Smooth muscle cell (in vitro differentiated cells): ENCODE data around the gene CD84. TPM values are rescaled to one million over a fixed set of nuclear protein-coding genes. Genes with fewer than 3 reads are reported as not detected.
"Not testable (repeated sequence)": the region's sequence is repeated elsewhere in the genome, so short reads cannot be mapped to it uniquely, and the experiment has no call there.

Experiments used
- DNase-seq: peaks from one replicate; lab custom pipeline; 2025; ENCODE audit not compliant: unreplicated experiment; lab: John Stamatoyannopoulos, UW
- H2AFZ ChIP-seq: fragments of 200-600 bp; sonication (generic); 2 replicates; pipeline ENCODE4 v1.6.0; 2016; ENCODE audit warnings: antibody characterized with exemption, low read depth, mild to moderate bottlenecking
- H3F3A ChIP-seq: fragments of 200-600 bp; sonication (generic); 2 replicates; pipeline ENCODE4 v1.6.0; 2017; ENCODE audit warnings: antibody characterized with exemption, low read depth
- H3K27ac ChIP-seq: fragments of 200-600 bp; sonication (generic); 2 replicates; pipeline ENCODE4 v1.5.1; 2016; ENCODE audit warnings: low read depth, mild to moderate bottlenecking
- H3K27me3 ChIP-seq: fragments of 200-600 bp; sonication (generic); 2 replicates; pipeline ENCODE4 v1.6.1; 2016; ENCODE audit warnings: low read depth, mild to moderate bottlenecking
- H3K36me3 ChIP-seq: fragments of 200-600 bp; sonication (generic); 2 replicates; pipeline ENCODE4 v1.5.1; 2016; ENCODE audit warnings: low read depth
- H3K4me1 ChIP-seq: fragments of 200-600 bp; sonication (generic); 2 replicates; pipeline ENCODE4 v1.5.1; 2016; ENCODE audit warnings: low read depth
- H3K4me2 ChIP-seq: fragments of 200-600 bp; sonication (generic); 2 replicates; pipeline ENCODE4 v1.6.0; 2016; ENCODE audit warnings: mild to moderate bottlenecking
- H3K4me3 ChIP-seq: fragments of 200-600 bp; sonication (generic); 2 replicates; pipeline ENCODE4 v1.5.1; 2016; ENCODE audit warnings: mild to moderate bottlenecking
- H3K79me2 ChIP-seq: fragments of 200-600 bp; sonication (generic); 2 replicates; pipeline ENCODE4 v1.6.0; 2016; ENCODE audit warnings: low read depth, mild to moderate bottlenecking
- H3K9ac ChIP-seq: fragments of 200-600 bp; sonication (generic); 2 replicates; pipeline ENCODE4 v1.6.0; 2016; ENCODE audit warnings: low read depth
- H3K9me3 ChIP-seq: fragments of 200-600 bp; sonication (generic); replicated peaks from 2 replicates; pipeline ENCODE4 v1.5.1; 2016; ENCODE audit warnings: low read depth
- H4K20me1 ChIP-seq: fragments of 200-600 bp; sonication (generic); 2 replicates; pipeline ENCODE4 v1.6.0; 2016; ENCODE audit warnings: low read depth
- WGBS: methylation state at CpG from one replicate; pipeline ENCODE4 v1.1.7; 2016; ENCODE audit warnings: low lambda C conversion rate; 5-methylcytosine and 5-hydroxymethylcytosine counted together
- polyA plus RNA-seq: library from polyadenylated mRNA; unstranded; fragments of >200 nt; fragmentation: Nextera tagmentation; extraction: Ambion mirVana; gene quantifications from 2 replicates; pipeline ENCODE4 v1.2.1, GENCODE V29; 2016
- total RNA-seq: library from RNA; depleted of rRNA; stranded (reverse); fragments of >200 nt; gene quantifications from 2 replicates; pipeline ENCODE4 v1.2.3, GENCODE V29; 2014
- TF ChIP-seq, protein P1 (sequence below): fragments of 200-600 bp; sonication (generic); IDR thresholded peaks from 2 replicates; pipeline ENCODE4 v1.5.1; 2017; ENCODE audit warnings: borderline replicate concordance, mild to moderate bottlenecking, antibody characterized with exemption; ENCODE audit not compliant: insufficient read depth, poor library complexity, severe bottlenecking

CD84 gene
- total and polyA plus RNA-seq, 2 experiments from 2014 or later, result not detected

DNA sequence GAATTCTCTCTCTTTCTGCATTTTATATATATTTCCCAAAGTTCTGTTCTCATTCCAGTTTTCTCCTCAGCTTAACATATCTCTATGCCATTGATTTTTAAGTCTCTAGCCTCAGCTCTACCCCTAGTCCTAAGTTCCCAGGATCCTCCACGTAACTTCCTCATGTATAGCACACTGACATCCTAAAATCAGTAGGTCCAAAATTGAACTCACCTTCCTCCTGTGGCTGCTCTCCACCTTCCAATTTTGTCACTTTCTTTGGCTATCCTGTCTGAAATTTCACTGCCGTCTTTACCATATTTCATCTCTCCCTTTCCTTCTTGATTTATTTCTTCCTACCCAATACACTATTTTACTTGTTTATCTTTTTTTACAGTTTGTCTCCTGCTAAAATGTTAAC, 57.7 kb downstream of the CD84 start:
- no peaks in the 10 kb centered on the region for H3K79me2 ChIP-seq

DNA sequence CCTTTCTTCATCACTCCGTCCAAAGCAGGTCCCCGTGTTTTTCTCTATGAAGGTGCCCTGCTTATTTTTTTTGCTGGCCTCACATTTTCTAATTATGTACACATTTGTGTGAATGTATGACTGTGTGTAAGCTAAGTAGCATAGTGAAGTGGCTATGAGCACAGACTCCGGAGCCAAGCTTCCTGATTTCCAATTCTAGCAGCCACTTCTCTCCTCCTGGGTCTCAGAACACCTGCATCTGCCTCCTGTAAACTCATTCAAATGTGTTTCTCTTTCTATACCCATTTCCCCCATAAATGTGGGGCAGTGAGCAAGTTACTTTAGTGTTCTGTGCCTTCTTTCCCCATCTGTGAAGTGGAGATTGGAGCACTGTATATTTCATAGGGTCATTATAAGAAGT, 58.3 kb downstream of the CD84 start:
- no peak overlapping the region for H3K4me3 ChIP-seq
- peaks cover 5% of the 10 kb centered on the region for H3K4me1 ChIP-seq
- no peak for DNase-seq
- H3K27ac ChIP-seq, result no peak overlapping the region
- no peaks in the 10 kb centered on the region for H3K9me3 ChIP-seq
- no peaks in the 10 kb centered on the region for H3K36me3 ChIP-seq
- H3K9ac ChIP-seq, result no peak overlapping the region
- H3K79me2 ChIP-seq, result no peaks in the 10 kb centered on the region
- WGBS, result 75% methylated on average over 3 of the region's 3 CpGs
- H4K20me1 ChIP-seq, result no peaks in the 10 kb centered on the region
- H3K4me2 ChIP-seq, result peak overlapping the region; percentile 43
- H3K27me3 ChIP-seq, result no peaks in the 10 kb centered on the region
- no peak overlapping the region for H2AFZ ChIP-seq
- TF ChIP-seq, protein P1, sequence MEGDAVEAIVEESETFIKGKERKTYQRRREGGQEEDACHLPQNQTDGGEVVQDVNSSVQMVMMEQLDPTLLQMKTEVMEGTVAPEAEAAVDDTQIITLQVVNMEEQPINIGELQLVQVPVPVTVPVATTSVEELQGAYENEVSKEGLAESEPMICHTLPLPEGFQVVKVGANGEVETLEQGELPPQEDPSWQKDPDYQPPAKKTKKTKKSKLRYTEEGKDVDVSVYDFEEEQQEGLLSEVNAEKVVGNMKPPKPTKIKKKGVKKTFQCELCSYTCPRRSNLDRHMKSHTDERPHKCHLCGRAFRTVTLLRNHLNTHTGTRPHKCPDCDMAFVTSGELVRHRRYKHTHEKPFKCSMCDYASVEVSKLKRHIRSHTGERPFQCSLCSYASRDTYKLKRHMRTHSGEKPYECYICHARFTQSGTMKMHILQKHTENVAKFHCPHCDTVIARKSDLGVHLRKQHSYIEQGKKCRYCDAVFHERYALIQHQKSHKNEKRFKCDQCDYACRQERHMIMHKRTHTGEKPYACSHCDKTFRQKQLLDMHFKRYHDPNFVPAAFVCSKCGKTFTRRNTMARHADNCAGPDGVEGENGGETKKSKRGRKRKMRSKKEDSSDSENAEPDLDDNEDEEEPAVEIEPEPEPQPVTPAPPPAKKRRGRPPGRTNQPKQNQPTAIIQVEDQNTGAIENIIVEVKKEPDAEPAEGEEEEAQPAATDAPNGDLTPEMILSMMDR, result no peak
- no peaks in the 10 kb centered on the region for H3F3A ChIP-seq

More for the DNA sequence above, 57.7 kb downstream of the CD84 start:
- H3K4me2 ChIP-seq, result no peak overlapping the region
- no peak for DNase-seq
- no peak overlapping the region for H3K27ac ChIP-seq
- H3K9me3 ChIP-seq, result no peaks in the 10 kb centered on the region
- H3K4me3 ChIP-seq, result no peak overlapping the region
- H3F3A ChIP-seq, result no peaks in the 10 kb centered on the region
- no peaks in the 10 kb centered on the region for H4K20me1 ChIP-seq
- WGBS, result 95% methylated on average over 2 of the region's 2 CpGs
- H3K36me3 ChIP-seq, result no peaks in the 10 kb centered on the region
- no peaks in the 10 kb centered on the region for H3K27me3 ChIP-seq
- TF ChIP-seq, protein P1, result no peak
- no peak overlapping the region for H3K9ac ChIP-seq
- H3K4me1 ChIP-seq, result peaks cover 5% of the 10 kb centered on the region
- H2AFZ ChIP-seq, result no peak overlapping the region

DNA sequence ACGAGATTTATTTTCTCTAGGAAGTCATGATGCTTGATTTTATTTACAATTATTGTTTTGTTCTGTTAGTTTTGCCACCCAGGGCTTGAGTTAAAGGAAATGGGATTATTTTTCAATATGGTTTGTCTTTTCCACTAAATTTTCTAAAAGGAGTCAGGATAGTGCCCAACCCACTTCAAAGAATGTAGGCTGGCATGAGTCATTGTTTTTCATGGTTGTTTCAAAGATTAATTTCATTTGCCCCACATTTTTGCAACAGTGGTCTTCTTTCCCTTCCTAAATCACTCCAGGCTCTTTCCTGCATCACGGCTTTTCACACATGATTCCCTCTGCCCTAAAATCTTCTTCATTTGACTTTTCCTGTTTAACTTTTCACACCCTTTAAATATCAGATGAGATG, 58.7 kb downstream of the CD84 start:
- Histone ChIP-seq H3K4me3 (no peak overlapping the region), H3K4me2 (peak overlapping the region; percentile 43), H3K9me3 (no peaks in the 10 kb centered on the region), H3K27me3 (no peaks in the 10 kb centered on the region), H3K79me2 (no peaks in the 10 kb centered on the region), H4K20me1 (no peaks in the 10 kb centered on the region), H3K4me1 (peaks cover 5% of the 10 kb centered on the region), H3K27ac (no peak overlapping the region), H3K9ac (no peak overlapping the region), H2AFZ (no peak overlapping the region), H3K36me3 (no peaks in the 10 kb centered on the region), H3F3A (no peaks in the 10 kb centered on the region)
- WGBS, result 56% methylated on average over 2 of the region's 2 CpGs
- no peak for DNase-seq
- TF ChIP-seq, protein P1, result no peak

DNA sequence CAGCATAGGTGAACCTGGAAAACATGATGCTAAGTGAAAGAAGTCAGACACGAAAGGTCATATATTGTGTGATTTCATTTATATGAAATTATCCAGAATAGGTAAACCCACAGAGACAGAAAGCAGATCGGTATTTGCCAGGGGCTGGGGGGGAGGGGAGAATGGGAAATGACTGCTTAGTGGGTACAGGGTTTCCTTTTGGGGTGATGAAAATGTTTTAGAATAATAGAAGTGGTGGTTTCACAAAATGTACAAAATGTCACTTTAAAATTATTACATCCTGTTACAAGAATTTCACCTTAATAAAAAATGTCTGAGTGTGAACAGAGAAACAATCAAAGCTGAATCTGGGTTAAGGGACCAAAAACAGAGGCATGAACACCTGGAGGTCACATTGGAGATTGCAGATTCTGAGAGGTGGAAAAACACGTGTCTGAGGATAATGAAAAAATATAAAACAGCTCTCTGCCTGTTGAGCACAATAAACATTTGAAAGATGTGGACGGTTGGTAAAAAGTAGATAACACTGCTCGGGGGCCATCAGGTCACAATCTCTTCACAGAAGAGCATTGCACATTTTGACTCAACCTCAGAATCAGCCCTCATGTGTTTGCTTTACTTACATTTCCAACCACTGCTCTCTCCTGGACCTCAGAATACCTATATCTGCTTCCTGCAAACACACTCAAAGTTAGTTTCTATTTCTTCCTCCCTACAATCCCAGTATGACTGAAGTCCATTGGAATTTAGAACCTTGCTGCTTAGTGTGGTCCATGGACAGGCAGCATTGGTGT, 59.5 kb downstream of the CD84 start:
- Histone ChIP-seq H3K27ac (no peak overlapping the region), H3K9ac (no peak overlapping the region), H3K79me2 (no peaks in the 10 kb centered on the region), H2AFZ (no peak overlapping the region), H4K20me1 (no peaks in the 10 kb centered on the region), H3K4me2 (peak overlapping the region; percentile 43), H3F3A (no peaks in the 10 kb centered on the region), H3K36me3 (no peaks in the 10 kb centered on the region), H3K27me3 (no peaks in the 10 kb centered on the region), H3K4me3 (no peak overlapping the region), H3K9me3 (no peaks in the 10 kb centered on the region), H3K4me1 (peaks cover 5% of the 10 kb centered on the region)
- DNase-seq, result no peak
- WGBS, result 60% methylated on average over 5 of the region's 5 CpGs
- TF ChIP-seq, protein P1, result no peak

DNA sequence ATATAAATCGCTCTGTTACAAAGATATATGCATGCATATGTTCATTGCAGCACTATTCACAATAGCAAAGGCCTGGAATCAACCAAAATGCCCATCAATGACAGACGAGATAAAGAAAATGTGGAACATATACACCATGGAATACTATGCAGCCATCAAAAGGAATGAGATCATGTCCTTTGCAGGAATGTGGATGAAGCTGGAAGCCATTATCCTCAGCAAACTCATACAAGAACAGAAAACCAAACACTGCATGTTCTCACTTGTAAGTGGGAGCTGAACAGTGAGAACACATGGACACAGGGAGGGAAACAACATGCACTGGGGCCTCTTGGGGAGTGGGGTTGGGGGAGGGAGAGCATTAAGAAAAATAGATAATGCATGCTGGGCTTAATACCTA, 61.8 kb downstream of the CD84 start:
- not testable (repeated sequence) for H3K9me3 ChIP-seq, H3K4me2 ChIP-seq, DNase-seq, H3K36me3 ChIP-seq, H2AFZ ChIP-seq, H3F3A ChIP-seq, H3K4me3 ChIP-seq, H3K4me1 ChIP-seq, H4K20me1 ChIP-seq, H3K79me2 ChIP-seq, H3K27me3 ChIP-seq, H3K27ac ChIP-seq, H3K9ac ChIP-seq
- 45% methylated on average over 2 of the region's 2 CpGs for WGBS

DNA sequence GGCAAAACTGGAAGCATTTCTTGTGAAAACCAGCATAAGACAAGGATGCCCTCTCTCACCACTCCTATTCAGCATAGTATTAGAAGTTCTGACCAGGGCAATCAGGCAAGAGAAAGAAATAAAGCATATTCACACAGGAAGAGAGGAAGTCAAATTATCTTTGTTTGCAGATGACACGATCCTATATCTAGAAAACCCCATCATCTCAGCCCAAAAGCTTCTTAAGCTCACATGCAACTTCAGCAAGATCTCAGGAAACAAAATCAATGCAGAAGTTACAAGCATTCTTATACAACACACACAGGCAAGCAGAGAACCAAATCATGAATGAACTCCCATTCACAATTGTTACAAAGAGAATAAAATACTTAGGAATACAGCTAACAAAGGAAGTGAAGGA, 63.4 kb downstream of the CD84 start:
- DNase-seq, H3F3A ChIP-seq, H3K4me3 ChIP-seq, H2AFZ ChIP-seq, H4K20me1 ChIP-seq, H3K79me2 ChIP-seq, H3K9me3 ChIP-seq, H3K4me2 ChIP-seq, H3K27ac ChIP-seq, H3K4me1 ChIP-seq, H3K36me3 ChIP-seq, H3K27me3 ChIP-seq, H3K9ac ChIP-seq: not testable (repeated sequence)
- WGBS, result 81% methylated on average over 1 of the region's 1 CpG
